NCI-H226 (cell line): ENCODE data around the gene GPRC5C.

ENCODE experiments used
- DNase-seq: peaks from one replicate; pipeline ENCODE4 v3.0.0-alpha.2; 2015

Gene GPRC5C

DNA sequence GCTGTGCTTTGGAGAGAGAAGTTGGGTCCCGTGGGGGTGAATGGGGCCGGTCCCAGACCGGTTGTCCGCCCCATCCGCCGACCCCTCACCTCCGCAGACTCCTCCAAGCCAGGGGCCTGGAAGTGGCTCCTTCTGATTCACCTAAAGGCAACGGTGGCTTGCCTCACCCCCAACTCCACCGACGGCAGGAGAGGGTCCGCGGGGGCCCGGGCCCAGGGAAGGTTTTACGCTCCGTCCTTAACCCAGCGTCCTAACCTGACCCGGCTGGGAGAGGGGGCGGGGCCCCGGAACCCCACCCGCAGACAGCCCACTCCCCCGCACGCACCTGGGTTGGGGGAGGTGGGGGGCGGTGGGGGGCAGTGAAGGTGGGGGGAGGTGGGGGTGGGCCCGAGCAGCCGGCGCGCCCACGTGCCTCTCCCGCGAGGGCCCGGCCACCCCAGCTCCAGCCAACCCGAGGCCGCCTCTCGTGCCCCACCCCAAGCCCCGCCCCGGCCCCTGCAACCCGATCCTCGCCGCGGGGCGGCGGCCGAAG, 21.8 kb downstream of the GPRC5C start:
- peak; percentile 81 for DNase-seq

GRCh38 chr17:74454197-74455024, 22.5 kb downstream of the GPRC5C start:
- DNase-seq = no peak

DNA sequence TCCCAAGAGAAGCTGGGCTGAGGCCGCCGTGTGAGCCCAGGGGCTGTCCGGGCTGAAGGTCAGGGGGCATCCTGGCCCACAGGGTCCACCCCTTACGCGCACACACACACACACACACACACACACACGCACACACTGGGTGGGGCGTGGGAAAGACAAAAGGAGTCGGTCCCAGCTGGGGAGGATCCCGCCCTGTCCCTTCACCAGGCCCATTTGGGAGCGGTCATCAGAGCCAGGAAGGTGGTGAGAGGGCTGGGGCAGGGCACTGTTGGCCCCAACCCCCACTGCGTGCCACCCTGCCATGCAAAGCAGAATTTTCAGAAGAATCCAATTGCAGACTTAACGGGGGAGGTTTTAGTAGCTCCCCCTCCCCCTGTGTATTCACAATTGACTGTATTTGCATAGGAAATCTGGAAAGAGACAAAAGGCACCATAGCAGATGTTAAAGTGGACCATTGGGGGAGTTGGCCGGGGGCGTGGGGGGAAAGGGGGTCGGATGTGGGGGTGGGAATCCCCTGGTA, 23.2 kb downstream of the GPRC5C start:
- DNase-seq = no peak

DNA sequence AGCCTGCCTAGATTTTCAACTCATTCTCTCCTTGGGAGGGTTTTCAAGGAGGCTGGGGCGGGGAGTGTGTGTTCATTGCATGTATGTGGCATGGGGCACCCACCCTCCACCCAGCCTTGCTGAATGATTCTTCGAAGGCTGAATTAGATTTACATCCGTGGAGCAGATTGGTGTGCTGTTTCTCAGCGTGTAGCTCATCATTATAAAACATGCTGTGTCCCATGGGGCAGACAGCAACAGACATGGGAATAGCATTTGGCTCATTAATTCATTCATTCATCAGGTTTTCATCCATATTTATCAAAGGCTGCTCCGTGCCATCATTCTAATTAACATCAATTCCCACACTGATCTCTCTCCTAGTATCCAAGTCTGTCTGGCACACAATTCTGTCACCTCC, 23.9 kb downstream of the GPRC5C start:
- no peak for DNase-seq

DNA sequence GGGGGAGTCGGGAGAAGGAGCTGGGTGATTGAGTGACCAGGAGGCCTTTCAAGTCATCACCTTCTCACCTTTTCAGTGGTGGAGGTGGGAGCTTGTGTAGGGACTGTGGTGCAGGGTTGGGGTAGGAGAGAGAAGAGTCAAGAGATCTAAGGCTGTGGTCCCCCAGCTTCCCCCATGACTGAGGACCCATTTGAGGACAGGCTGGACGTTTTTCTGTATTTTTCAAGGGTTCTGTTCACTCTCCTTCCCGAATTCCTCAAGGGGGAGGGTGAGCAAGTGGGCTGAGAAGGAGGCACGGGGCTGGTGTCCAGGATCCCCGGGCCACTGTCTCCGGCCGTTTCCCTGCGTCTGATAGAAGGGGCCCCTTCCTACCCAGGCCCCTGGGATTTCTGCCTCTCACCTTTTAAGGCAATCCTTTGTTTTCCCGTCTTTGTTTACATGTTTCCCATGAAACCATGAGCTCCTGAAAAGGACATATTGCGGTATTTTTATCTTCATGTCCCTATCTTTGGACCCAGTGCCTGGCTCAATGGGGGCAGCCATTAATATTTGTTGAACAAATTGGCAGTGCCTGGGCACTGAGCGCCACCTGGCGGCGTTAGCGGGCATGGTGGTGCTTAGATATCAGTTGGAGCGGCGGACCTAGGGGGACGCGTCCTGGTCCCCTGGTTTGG, 25.4 kb downstream of the GPRC5C start:
- peak; percentile 16 for DNase-seq

- no peak for DNase-seq
Observed at GRCh38 chr17:74457820-74458166, 25.9 kb downstream of the GPRC5C start.

GRCh38 chr17:74458835-74459234, 26.9 kb downstream of the GPRC5C start:
- no peak for DNase-seq

DNA sequence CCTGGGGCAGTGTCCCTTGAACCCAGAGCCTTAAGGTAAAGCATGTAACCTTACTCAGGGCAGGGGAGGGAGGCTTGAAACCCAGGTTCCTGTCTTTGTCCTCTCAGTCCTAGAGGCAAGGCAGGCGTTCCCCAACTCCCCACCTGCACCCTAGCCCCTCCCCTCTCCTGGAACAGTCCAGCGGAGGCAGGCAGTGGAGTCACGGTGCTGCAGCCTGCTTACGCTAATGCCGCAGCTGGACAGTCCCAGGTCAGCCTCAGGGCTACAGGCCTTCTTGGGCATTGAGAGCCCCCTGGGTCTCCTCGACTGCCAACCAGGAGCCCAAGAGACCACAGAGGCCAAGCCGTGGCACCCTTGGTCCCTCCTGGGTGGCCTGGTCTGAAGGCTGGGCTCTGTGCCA, 27.7 kb downstream of the GPRC5C start:
- no peak for DNase-seq

GRCh38 chr17:74460241-74460640, 28.4 kb downstream of the GPRC5C start:
- DNase-seq = no peak

DNA sequence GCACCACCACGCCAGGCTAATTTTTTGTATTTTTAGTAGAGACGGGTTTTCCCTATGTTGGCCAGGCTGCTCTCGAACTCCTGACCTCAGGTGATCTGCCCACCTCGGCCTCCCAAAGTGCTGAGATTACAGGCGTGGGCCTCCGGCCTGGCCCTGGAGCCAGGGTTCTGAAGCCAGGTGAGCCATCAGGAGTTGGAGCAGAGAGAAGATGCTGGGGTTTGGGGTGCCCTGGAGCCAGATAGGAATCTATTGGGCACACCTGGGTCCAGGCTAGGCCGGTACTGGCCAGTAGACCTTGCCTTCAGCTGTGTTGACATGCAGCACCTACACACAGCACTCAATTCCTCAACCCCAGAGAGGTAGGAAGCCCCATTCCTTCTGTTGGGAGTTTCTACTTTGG, 29.1 kb downstream of the GPRC5C start:
- DNase-seq = no peak

GRCh38 chr17:74461611-74462010, 29.7 kb downstream of the GPRC5C start:
- DNase-seq = no peak

DNA sequence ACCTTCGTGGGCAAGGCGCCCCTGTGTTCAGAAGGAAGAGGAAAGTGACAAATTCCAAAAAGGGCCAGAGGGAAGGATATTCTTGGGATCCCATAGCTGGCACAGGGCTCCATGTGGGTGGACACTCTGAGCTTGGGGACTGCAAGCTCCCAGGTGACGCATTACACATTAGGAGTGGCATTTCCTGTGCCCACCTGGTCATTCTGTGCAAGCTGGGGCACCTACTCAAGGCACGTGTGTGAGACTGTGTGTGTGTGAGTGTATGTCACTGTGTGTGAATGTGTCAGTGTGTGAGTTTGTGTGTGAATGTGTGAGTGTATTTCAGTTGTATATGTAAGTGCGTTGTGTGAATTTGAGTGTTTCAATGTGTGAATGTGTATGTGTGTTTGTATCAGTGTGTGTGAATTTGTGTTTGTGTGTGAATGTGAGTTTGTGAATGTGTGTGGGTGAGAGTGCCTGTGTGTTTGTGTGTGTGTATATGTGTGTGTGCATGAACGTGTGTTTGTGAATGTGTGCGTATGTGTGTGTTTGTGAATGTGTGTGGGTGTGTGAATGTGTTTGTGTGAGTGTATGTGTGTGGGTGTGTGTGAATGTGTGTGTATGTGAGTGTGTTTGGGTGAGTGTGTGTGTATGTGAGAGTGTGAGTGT, 33.0 kb downstream of the GPRC5C start:
- DNase-seq = no peak

- DNase-seq = no peak
Observed at GRCh38 chr17:74465378-74466110, 33.7 kb downstream of the GPRC5C start.

GRCh38 chr17:74466111-74466827, 34.4 kb downstream of the GPRC5C start, which contains the start of gene CD300A:
TSS of gene CD300A (plus strand) at chr17:74466634. CDS start at chr17:74466704, 70 bp downstream.
- no peak for DNase-seq

GRCh38 chr17:74466828-74467184, 34.9 kb downstream of the GPRC5C start:
- DNase-seq = no peak

DNA sequence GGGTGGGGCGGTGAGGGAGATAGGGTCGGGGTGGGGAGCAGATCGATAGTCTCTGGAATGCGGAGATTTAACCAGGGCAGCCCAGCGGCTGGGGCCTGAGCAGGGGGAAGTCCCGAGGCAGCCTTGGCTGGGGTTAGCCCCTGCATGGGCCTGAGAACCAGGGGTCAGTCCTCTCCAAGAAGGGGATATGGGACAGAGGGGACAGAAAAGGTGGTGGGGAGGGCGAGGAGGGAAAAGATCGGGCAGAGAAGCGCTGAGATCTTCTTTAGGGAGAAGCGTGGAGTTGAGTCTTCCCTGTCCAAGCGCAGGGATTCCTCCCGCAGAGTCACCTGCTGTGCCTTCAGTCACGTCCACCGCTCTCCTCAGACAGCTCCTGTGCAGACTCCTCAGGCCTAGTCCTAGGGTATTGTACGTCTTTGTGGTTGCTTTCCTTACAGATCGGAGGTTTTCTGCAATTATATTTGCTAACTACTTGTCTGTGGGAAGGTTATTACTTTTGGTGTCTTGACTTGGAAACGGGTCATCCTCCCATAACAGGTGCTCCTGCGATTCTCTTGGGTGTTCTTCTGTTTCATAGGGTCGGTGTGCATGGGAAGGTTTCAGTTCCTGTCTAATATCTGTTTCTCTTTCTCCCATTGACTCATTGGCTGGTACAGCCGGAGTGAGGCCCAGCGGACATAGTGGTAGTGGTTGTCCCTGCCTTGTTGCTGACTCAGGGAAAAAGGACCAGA, 35.5 kb downstream of the GPRC5C start:
- no peak for DNase-seq

DNA sequence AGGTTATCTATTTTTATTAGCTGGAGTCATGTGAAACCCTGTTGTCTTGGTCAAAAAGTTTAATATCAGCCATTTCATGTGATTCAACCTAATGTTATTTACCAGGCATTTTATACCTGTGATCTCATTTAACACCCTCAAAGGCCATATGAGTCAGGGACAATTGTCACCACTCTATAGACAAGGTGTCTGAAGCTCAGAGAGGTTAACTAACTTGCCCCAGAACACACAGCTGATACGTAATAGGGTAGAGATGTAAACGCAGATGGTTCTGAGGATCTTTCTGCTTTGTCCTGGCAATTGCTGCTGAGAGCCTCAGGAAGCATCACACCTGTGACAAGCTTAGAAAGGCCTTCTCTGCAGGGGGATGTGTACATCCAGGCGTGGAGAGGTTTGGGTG, 39.5 kb downstream of the GPRC5C start:
- DNase-seq = no peak

- DNase-seq = no peak
Observed at GRCh38 chr17:74472890-74473289, 41.0 kb downstream of the GPRC5C start.

DNA sequence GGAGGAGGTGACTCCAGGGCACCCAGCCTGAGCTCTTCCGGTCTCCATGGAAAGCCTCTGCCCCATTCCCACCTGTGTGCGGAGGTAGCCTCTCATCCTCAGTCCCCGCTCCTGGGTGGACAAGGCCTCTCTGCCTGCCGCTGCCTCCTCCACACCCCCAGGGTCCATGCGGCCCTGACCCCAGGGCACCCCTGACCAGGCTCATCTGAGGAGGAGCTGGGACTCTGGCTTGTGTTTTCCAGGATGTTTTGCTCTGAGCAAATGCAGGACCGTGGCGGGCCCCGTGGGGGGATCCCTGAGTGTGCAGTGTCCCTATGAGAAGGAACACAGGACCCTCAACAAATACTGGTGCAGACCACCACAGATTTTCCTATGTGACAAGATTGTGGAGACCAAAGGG, 41.4 kb downstream of the GPRC5C start:
- no peak for DNase-seq

GRCh38 chr17:74474043-74474792, 42.3 kb downstream of the GPRC5C start:
- no peak for DNase-seq

DNA sequence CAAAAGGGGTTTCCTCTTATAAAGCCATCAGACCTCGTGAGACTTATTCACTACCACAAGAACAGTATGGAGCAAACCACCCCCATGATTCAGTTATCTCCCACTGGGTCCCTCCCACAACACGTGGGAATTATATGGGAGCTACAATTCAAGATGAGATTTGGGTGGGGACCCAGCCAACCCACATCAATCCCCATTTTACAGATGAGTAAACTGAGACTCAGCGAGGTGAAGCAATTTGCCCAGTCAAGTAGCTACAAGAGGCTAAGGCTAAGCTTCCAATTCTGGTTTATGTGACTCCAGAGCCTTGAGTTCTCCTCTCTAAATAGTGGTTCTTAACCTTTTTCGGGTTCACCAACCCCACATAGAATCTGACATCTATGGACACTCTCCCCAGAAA, 43.3 kb downstream of the GPRC5C start:
- DNase-seq = no peak
